ENCODE measurements around the gene QPCT.

QPCT gene

DNA sequence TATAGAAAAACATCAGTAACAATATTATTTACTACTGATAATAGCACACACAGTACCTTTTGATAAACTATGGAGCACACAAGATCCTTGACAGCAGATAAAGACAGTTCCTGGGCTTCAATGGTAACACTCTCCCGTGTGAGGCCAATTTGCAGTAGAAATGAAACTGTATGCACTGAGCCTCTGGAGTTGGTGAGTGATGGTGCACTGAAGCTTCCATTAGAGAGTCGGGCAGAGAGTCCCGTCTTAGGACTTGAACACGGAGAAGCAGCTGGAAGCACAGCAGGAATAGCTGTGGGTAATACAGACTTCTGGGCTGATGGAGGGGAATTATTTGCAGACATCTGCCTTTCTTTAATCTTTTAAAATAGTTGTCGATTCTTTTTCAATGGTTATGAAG, 28.2 kb upstream of the QPCT start:
- H3K9me3 ChIP-seq (ENCODE audit: control insufficient read depth, low read length), result no peaks in the 10 kb centered on the region
- no peaks in the 10 kb centered on the region for H3K27me3 ChIP-seq (replicated peaks; ENCODE audit: control insufficient read depth, insufficient read depth, low read length)
- H3K36me3 ChIP-seq (ENCODE audit: control insufficient read depth, insufficient read depth, low read length, severe bottlenecking), result peaks cover 6% of the 10 kb centered on the region
- no peak for DNase-seq (ENCODE audit: low read depth)
- H3K9ac ChIP-seq (ENCODE audit: low read length), result no peak overlapping the region
- H3K4me3 ChIP-seq (ENCODE audit: low read length), result no peak overlapping the region
- H3K4me1 ChIP-seq (ENCODE audit: control insufficient read depth, insufficient read depth, low read length), result peaks cover 29% of the 10 kb centered on the region

DNA sequence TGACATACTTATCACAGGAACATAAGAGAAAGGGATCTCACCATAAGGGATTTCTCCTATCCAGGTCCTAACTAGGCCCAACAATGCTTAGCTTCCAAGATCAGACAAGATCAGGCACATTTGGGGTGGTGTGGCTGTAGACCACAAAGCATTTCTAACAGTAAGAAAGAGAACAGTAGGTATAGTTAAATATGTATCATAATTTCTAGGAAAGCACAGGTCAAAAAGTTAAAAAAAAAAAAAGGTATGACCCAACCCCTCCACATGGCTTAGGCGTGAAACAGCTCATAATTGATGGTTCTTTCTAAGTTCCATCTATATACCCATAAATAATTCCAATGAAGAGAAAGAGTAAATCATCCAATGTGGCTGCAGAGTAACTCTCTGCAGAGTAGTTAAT, 26.7 kb upstream of the QPCT start:
- peaks cover 30% of the 10 kb centered on the region for H3K4me1 ChIP-seq (ENCODE audit: control insufficient read depth, insufficient read depth, low read length)
- no peak overlapping the region for H3K4me3 ChIP-seq (ENCODE audit: low read length)
- no peak overlapping the region for H3K9ac ChIP-seq (ENCODE audit: low read length)
- no peaks in the 10 kb centered on the region for H3K9me3 ChIP-seq (ENCODE audit: control insufficient read depth, low read length)
- H3K27me3 ChIP-seq (replicated peaks; ENCODE audit: control insufficient read depth, insufficient read depth, low read length), result no peaks in the 10 kb centered on the region
- H3K36me3 ChIP-seq (ENCODE audit: control insufficient read depth, insufficient read depth, low read length, severe bottlenecking), result peaks cover 6% of the 10 kb centered on the region
- no peak for DNase-seq (ENCODE audit: low read depth)

DNA sequence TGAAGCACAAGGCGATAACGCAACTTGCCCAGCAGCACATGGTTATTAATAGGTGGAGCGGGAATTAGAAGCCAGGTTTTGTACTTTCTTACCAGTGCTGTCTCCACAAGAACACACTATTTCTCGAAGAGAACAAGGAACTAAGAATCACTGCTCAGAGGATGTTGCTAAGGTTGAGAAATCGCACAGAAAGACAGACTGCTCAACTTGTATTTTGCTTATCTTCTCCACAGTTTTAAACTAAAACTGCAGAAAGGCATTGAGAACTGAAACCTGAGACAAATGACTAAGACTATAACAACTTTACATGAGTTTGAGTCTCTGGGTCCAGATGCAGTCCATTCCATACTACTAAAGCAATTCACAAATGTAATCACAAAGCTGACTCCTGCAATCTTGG, 26.0 kb upstream of the QPCT start:
- Histone ChIP-seq H3K9ac (ENCODE audit: low read length) (no peak overlapping the region), H3K27me3 (replicated peaks; ENCODE audit: control insufficient read depth, insufficient read depth, low read length) (no peaks in the 10 kb centered on the region), H3K4me1 (ENCODE audit: control insufficient read depth, insufficient read depth, low read length) (peaks cover 33% of the 10 kb centered on the region), H3K4me3 (ENCODE audit: low read length) (peak overlapping the region; percentile 1), H3K9me3 (ENCODE audit: control insufficient read depth, low read length) (no peaks in the 10 kb centered on the region), H3K36me3 (ENCODE audit: control insufficient read depth, insufficient read depth, low read length, severe bottlenecking) (peaks cover 6% of the 10 kb centered on the region)
- DNase-seq (ENCODE audit: low read depth), result peak; percentile 83

DNA sequence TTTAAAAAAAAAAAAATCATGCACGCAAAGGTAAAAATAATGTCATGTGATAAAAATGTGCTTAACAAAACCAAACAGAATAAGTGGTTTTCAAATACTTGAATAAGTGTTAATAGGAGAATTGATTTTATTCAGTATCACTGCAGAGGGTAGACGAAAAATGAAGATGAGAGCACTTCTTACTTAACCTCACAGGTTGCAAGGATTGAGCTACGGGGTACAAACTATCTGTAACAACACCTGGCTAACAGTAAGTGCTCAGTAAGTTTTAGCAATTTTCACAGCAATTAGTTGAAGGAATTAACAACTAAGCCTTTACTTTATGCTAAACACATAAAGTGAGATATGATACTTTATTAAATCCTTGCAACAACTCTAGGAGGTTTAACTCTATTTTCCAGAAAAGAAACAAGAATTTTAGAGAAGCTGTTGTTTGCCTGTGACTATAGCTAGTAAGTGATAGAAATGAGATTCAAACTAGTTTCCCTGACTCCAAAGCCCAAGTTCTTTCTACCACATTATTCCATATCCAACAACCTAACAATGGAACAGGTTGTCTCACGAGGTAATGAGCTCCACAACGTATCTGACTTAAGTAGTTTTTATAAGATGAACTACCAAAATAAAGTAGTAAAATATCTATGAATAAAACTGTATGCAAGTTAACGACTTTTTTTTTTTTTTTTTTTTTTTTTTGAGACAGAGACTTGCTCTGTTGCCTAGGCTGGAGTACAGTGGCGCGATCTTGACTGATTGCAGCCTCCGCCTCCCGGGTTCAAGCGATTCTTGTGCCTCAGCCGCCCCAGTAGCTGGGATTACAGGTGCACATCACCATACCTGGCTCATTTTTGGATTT, 24.4 kb upstream of the QPCT start:
- Histone ChIP-seq H3K36me3 (ENCODE audit: control insufficient read depth, insufficient read depth, low read length, severe bottlenecking) (peaks cover 6% of the 10 kb centered on the region), H3K27me3 (replicated peaks; ENCODE audit: control insufficient read depth, insufficient read depth, low read length) (no peaks in the 10 kb centered on the region), H3K9me3 (ENCODE audit: control insufficient read depth, low read length) (no peaks in the 10 kb centered on the region), H3K4me3 (ENCODE audit: low read length) (no peak overlapping the region), H3K9ac (ENCODE audit: low read length) (no peak overlapping the region), H3K4me1 (ENCODE audit: control insufficient read depth, insufficient read depth, low read length) (peaks cover 33% of the 10 kb centered on the region)
- DNase-seq (ENCODE audit: low read depth), result no peak

DNA sequence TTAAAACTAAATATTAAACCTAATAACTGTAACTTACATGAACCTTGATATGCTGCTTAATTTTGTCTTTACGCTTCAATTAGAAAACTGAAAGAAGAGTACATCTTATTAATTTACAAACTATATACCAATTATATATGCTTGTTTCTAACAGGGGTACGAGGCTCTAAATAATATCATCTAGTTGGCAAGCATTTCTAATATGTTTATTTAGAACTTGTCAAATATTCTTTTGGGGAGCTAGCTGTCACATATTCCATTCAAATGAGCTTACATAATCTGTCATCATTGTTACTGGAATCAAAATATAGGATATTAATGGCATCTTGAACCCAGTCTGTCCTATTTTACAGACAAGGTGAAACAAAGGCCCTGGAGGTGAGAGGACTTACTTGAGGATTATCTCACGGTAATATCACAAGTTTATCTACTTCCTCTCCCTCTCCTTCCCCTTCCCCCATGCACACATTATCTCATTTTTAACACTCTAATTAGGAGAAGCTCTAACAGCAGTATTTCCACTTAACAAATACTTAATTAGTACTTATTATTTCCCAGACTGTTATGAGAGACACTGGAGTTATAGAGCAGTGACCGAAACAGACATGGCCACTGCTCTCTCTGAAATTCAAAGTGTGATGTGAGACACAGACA, 23.3 kb upstream of the QPCT start:
- DNase-seq (ENCODE audit: low read depth), result no peak

DNA sequence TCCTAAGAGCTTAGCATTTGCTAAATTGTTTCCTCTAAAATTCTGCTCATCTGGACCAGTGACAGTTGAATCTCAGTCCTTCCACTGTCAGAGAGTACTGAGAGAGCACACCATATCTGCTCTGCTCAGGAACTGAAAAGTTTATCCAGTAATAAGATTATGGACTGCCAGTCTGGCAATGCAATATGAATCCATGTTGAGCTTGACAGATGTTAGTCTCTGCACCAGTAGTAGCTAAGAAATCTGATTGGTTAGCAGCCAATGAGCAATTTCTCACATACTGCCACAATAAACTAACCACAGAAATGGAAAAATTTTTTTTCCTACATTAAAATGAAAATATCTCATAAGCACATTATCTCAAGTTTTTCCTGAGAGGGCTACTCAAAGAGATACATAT, 22.1 kb upstream of the QPCT start:
- Histone ChIP-seq H3K36me3 (ENCODE audit: control insufficient read depth, insufficient read depth, low read length, severe bottlenecking) (no peaks in the 10 kb centered on the region), H3K4me1 (ENCODE audit: control insufficient read depth, insufficient read depth, low read length) (peaks cover 47% of the 10 kb centered on the region), H3K27me3 (replicated peaks; ENCODE audit: control insufficient read depth, insufficient read depth, low read length) (no peaks in the 10 kb centered on the region), H3K9me3 (ENCODE audit: control insufficient read depth, low read length) (no peaks in the 10 kb centered on the region), H3K9ac (ENCODE audit: low read length) (peak overlapping the region; percentile 95), H3K4me3 (ENCODE audit: low read length) (peak overlapping the region; percentile 97)
- peak; percentile 56 for DNase-seq (ENCODE audit: low read depth)

More for the DNA sequence above, 23.3 kb upstream of the QPCT start:
- Histone ChIP-seq H3K4me3 (ENCODE audit: low read length) (no peak overlapping the region), H3K9me3 (ENCODE audit: control insufficient read depth, low read length) (no peaks in the 10 kb centered on the region), H3K9ac (ENCODE audit: low read length) (no peak overlapping the region), H3K4me1 (ENCODE audit: control insufficient read depth, insufficient read depth, low read length) (peaks cover 41% of the 10 kb centered on the region), H3K36me3 (ENCODE audit: control insufficient read depth, insufficient read depth, low read length, severe bottlenecking) (peaks cover 2% of the 10 kb centered on the region), H3K27me3 (replicated peaks; ENCODE audit: control insufficient read depth, insufficient read depth, low read length) (no peaks in the 10 kb centered on the region)

DNA sequence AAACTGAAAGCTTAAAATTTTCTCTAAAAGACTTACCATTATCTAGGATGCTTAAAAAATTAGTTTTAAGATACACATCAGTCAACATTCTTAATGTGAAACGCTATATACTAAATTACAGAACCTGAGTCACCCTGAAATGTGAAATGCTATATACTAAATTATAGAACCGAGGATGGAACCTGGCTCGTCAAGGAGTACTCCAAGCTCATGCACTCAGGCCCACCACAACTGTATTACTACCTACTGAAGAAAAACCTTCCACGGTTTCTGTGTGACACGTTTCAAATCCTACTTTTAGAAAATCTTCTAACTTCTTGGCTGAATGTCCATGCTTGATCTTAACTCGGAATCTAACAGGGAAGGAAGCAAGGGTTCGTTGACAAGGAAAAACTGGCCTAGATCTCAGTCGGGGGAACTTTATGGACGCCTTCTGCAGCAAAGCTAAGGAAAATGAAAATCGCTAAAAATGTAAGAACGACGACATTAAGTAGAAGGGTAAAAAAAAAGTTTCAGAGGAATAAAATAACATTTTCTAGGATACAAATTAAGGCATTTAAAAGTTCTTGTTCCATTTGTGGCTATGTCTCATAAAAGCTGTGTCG, 21.2 kb upstream of the QPCT start:
- Histone ChIP-seq H3K4me1 (ENCODE audit: control insufficient read depth, insufficient read depth, low read length) (peaks cover 41% of the 10 kb centered on the region), H3K27me3 (replicated peaks; ENCODE audit: control insufficient read depth, insufficient read depth, low read length) (no peaks in the 10 kb centered on the region), H3K4me3 (ENCODE audit: low read length) (peak overlapping the region; percentile 97), H3K9ac (ENCODE audit: low read length) (peak overlapping the region; percentile 95), H3K36me3 (ENCODE audit: control insufficient read depth, insufficient read depth, low read length, severe bottlenecking) (no peaks in the 10 kb centered on the region), H3K9me3 (ENCODE audit: control insufficient read depth, low read length) (no peaks in the 10 kb centered on the region)
- DNase-seq (ENCODE audit: low read depth), result peak; percentile 56

DNA sequence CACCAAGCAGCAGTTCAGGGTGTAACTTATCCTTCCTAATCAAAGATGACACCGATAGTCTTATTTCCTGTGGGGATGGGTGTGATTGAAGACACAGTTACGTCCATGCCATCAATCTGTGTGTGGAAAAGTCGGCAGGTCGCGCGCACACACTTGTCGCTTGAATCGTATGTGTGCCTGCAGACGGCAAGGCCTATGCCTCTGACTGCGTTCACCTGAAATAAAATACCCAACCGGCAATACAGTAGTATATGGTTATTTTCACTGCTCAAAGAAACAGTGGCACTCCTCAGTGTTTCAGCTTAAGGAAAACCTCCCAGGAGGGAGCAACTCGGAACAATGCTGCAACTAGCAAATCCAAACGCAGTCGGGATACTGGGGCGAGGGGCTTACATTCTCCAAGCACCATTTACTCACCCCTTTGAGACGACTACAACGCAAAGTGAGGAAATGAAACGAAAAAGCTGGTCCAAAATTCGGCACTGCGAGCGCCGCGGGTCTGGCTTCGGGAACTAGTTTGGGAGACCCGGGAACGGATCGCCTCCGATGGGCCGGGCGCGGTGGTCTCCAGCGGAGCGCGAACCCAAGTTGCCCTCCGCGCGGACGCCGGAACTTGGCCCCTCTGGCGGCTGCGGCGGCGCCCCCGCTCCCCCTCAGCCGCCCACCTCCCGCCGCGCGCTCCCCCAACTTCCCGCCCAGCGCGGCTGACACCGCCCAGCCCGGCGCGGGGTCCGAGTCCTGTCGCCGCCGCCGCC, 20.5 kb upstream of the QPCT start:
- H3K36me3 ChIP-seq (ENCODE audit: control insufficient read depth, insufficient read depth, low read length, severe bottlenecking), result no peaks in the 10 kb centered on the region
- peak; percentile 59 for DNase-seq (ENCODE audit: low read depth)

DNA sequence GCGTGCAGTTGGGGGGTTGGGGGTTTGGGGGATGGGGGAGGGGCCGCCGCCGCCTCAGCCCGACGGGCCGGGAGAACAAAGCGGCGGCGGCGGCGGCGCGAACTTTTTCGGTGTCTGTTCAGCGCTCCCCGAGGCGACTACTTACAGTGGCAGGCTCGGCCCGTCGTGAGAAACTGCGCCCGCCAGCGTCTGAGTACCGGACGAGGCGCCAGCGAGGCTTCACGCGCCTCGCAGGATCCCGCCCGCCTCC, 20.0 kb upstream of the QPCT start:
- Histone ChIP-seq H3K9ac (ENCODE audit: low read length) (peak overlapping the region; percentile 95), H3K4me1 (ENCODE audit: control insufficient read depth, insufficient read depth, low read length) (peaks cover 35% of the 10 kb centered on the region), H3K36me3 (ENCODE audit: control insufficient read depth, insufficient read depth, low read length, severe bottlenecking) (no peaks in the 10 kb centered on the region), H3K4me3 (ENCODE audit: low read length) (peak overlapping the region; percentile 97), H3K27me3 (replicated peaks; ENCODE audit: control insufficient read depth, insufficient read depth, low read length) (no peaks in the 10 kb centered on the region), H3K9me3 (ENCODE audit: control insufficient read depth, low read length) (no peaks in the 10 kb centered on the region)
- no peak for DNase-seq (ENCODE audit: low read depth)

More for the DNA sequence above, 20.5 kb upstream of the QPCT start:
- H3K27me3 ChIP-seq (replicated peaks; ENCODE audit: control insufficient read depth, insufficient read depth, low read length), result no peaks in the 10 kb centered on the region
- H3K9ac ChIP-seq (ENCODE audit: low read length), result peak overlapping the region; percentile 95
- H3K9me3 ChIP-seq (ENCODE audit: control insufficient read depth, low read length), result no peaks in the 10 kb centered on the region
- peak overlapping the region; percentile 97 for H3K4me3 ChIP-seq (ENCODE audit: low read length)
- H3K4me1 ChIP-seq (ENCODE audit: control insufficient read depth, insufficient read depth, low read length), result peaks cover 35% of the 10 kb centered on the region

DNA sequence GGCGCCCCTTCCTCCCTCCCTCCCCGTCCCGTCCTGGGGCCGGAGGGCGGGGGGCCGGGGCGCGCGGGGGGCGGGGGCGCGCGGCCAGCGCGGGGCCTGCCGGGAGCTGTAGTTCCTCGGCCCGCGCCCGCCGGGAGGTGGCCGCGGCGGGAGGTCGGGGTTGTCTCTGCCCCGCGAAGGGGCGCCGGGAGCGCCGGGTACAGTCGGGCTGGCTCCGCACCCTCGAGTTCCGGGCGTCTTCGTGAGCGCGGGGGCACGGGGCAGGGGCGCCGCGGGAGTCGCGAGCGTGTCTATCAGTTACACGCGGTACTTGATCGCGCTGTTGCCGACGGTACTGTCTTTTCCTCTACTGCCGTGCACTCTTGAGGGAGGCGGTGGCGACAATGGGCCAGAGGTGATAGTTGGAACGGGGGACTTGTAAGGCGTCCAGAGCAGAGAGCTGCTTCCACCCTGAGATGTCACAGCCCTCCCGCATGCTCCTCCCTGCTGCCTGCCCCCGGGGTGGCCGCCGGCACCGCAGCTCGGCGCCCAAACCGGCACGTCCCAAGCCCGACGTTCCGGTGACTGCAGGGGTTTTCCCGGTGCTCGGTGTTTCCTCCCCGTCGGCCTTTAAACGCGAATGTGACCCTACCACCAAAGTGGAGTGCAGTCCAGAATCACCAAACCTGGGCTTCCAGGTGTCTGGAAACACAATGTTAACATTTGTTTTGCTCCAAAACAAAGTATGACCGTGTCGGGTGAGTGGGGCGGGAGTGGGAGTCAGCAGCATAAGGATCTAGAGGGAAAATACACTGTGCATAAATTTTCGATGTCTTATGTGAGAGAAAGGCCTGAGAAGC, 19.4 kb upstream of the QPCT start, which contains the start of gene PRKD3:
PRKD3 (minus strand) TSS at position 48 of the 839 bp plus-strand sequence. CDS start 8,309 bp downstream, outside the sequence.
- H3K27me3 ChIP-seq (replicated peaks; ENCODE audit: control insufficient read depth, insufficient read depth, low read length), result no peaks in the 10 kb centered on the region
- no peaks in the 10 kb centered on the region for H3K36me3 ChIP-seq (ENCODE audit: control insufficient read depth, insufficient read depth, low read length, severe bottlenecking)
- H3K4me3 ChIP-seq (ENCODE audit: low read length), result peak within 1 kb of the TSS; percentile 97
- H3K9ac ChIP-seq (ENCODE audit: low read length), result peak within 1 kb of the TSS; percentile 95
- DNase-seq (ENCODE audit: low read depth), result peak; percentile 90
- peaks cover 35% of the 10 kb centered on the region for H3K4me1 ChIP-seq (ENCODE audit: control insufficient read depth, insufficient read depth, low read length)
- no peaks in the 10 kb centered on the region for H3K9me3 ChIP-seq (ENCODE audit: control insufficient read depth, low read length)

All from adipocyte (in vitro differentiated cells).